Measurements from ENCODE around the gene WDR70.

Gene WDR70

DNA sequence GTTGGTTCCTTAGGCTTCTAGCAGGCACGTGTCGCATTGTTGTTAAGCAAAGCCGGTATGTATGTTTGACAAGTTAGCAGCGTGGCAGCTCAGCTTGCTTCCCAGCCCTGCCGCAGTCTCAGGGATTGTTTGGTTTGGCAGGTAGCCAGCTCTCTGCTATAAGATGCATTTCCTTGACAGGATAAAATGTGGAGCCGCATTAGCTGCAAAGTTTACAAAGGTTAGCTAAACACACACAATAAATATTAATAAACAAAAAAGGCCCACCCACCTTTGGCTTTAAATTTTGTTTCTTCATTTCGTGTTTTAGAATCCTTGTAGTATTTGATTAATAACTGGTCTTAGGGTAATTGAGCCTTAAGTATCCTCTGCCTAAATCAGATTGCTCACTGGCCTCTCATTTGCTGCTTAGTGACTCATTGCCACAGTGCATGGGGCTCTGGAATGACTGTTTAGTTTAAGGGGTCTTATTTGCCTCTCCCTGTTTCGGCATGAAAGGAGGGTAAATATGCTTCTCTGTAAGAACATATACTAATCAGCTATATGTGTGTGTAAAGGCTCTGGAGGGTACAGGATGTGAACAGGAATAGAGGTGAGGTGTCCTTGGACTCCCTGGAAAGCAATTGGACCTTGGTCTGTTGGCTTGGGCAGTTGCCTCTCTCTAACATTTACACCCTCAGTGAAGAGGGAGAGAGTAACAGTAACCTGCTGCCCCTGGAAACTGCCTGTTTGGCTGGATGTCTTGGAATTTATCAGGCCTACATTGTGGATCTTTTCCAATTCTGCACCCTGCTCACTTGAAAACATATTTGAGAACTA, 338.7 kb downstream of the WDR70 start:
- H3K27ac ChIP-seq (replicated peaks; ENCODE audit: low read length), result no peak overlapping the region
- H3K27me3 ChIP-seq (ENCODE audit: control insufficient read depth in 3 of 3, insufficient read depth in 3 of 3, low read depth in 1 of 3, low read length in 3 of 3), result no peaks in the 10 kb centered on the region

DNA sequence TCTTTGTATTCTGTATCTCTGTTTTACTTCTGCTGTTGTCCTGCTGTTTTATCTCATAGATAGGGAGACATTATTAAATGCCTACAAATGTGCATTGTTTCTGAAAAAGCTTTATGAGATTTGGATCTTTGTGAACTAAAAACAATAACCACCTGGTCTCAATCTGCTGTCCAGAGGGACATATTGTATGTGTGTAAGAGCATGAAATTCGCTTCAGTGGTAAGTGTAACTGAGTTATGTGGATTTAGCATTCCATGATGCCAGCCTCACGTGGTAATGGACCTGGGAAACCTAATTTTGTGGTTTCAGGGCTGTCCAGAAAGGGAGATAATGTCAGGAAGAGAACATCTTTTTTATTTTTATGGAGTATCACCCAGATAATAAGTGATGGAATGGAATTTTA, 341.4 kb downstream of the WDR70 start:
- H2BK15ac ChIP-seq (ENCODE audit: low read length), result no peak overlapping the region
- no peak overlapping the region for H3K9ac ChIP-seq (ENCODE audit: low read depth, low read length, poor library complexity)
- H2BK120ac ChIP-seq (ENCODE audit: low read depth, low read length), result no peak overlapping the region
- no peaks in the 10 kb centered on the region for H3K27me3 ChIP-seq (ENCODE audit: control insufficient read depth in 3 of 3, insufficient read depth in 3 of 3, low read depth in 1 of 3, low read length in 3 of 3)
- DNase-seq (ENCODE audit: low spot score), result no peak
- no peak overlapping the region for H2BK5ac ChIP-seq (ENCODE audit: low read length)
- no peak overlapping the region for H2AFZ ChIP-seq (ENCODE audit: low read length)
- no peak overlapping the region for H2BK12ac ChIP-seq (ENCODE audit: low read length)
- no peak overlapping the region for H3K4me2 ChIP-seq (ENCODE audit: insufficient read depth, low read length, poor library complexity, severe bottlenecking)
- no peak overlapping the region for H3K4me3 ChIP-seq (ENCODE audit: low read length in 2 of 2)
- H3K18ac ChIP-seq (ENCODE audit: low read length), result no peak overlapping the region
- no peak overlapping the region for H3K27ac ChIP-seq (replicated peaks; ENCODE audit: low read length)
- H2AK5ac ChIP-seq (ENCODE audit: low read depth, low read length), result no peak overlapping the region
- H4K91ac ChIP-seq (ENCODE audit: low read depth, low read length, poor library complexity), result no peak overlapping the region
- no peak overlapping the region for H3K14ac ChIP-seq (ENCODE audit: low read length)
- H3K4me1 ChIP-seq (ENCODE audit: control insufficient read depth in 2 of 2, insufficient read depth in 1 of 2, low read depth in 1 of 2, low read length in 2 of 2), result peaks cover 0 to 25% of the 10 kb centered on the region in 2 donors
- no peaks in the 10 kb centered on the region for H3K9me3 ChIP-seq (replicated peaks in 1 of 2; ENCODE audit: control insufficient read depth in 2 of 2, insufficient read depth in 1 of 2, low read depth in 1 of 2, low read length in 2 of 2)
- no peak overlapping the region for H4K8ac ChIP-seq (ENCODE audit: low read depth, low read length)
- no CpG with 5 or more reads among the region's 2 CpGs for WGBS, 2 donors (ENCODE audit: extremely low coverage in 2 of 2, insufficient read length in 2 of 2, insufficient replicate concordance in 1 of 2)
- H3K36me3 ChIP-seq (replicated peaks in 1 of 2; ENCODE audit: control insufficient read depth in 2 of 2, insufficient read depth in 2 of 2, low read length in 2 of 2), result no peaks in the 10 kb centered on the region
- no peaks in the 10 kb centered on the region for H3K79me1 ChIP-seq (ENCODE audit: low read depth, low read length)
- H3K23ac ChIP-seq (ENCODE audit: low read depth, low read length, poor library complexity), result no peak overlapping the region
- H3K4ac ChIP-seq (ENCODE audit: low read length), result no peak overlapping the region

More for the DNA sequence above, 338.7 kb downstream of the WDR70 start:
- Histone ChIP-seq H3K9ac (ENCODE audit: low read depth, low read length, poor library complexity) (peak overlapping the region; percentile 18), H3K4ac (ENCODE audit: low read length) (no peak overlapping the region), H2BK120ac (ENCODE audit: low read depth, low read length) (no peak overlapping the region), H2BK15ac (ENCODE audit: low read length) (no peak overlapping the region), H3K79me1 (ENCODE audit: low read depth, low read length) (no peaks in the 10 kb centered on the region), H2BK12ac (ENCODE audit: low read length) (no peak overlapping the region), H4K8ac (ENCODE audit: low read depth, low read length) (no peak overlapping the region), H4K91ac (ENCODE audit: low read depth, low read length, poor library complexity) (no peak overlapping the region), H2AK5ac (ENCODE audit: low read depth, low read length) (no peak overlapping the region), H2BK5ac (ENCODE audit: low read length) (no peak overlapping the region), H3K4me1 (ENCODE audit: control insufficient read depth in 2 of 2, insufficient read depth in 1 of 2, low read depth in 1 of 2, low read length in 2 of 2) (peaks cover 1 to 22% of the 10 kb centered on the region in 2 donors), H3K4me2 (ENCODE audit: insufficient read depth, low read length, poor library complexity, severe bottlenecking) (no peak overlapping the region), H3K4me3 (ENCODE audit: low read length in 2 of 2) (no peak overlapping the region), H3K18ac (ENCODE audit: low read length) (no peak overlapping the region), H3K36me3 (replicated peaks in 1 of 2; ENCODE audit: control insufficient read depth in 2 of 2, insufficient read depth in 2 of 2, low read length in 2 of 2) (no peaks in the 10 kb centered on the region), H3K9me3 (replicated peaks in 1 of 2; ENCODE audit: control insufficient read depth in 2 of 2, insufficient read depth in 1 of 2, low read depth in 1 of 2, low read length in 2 of 2) (no peaks in the 10 kb centered on the region), H2AFZ (ENCODE audit: low read length) (no peak overlapping the region), H3K23ac (ENCODE audit: low read depth, low read length, poor library complexity) (no peak overlapping the region), H3K14ac (ENCODE audit: low read length) (no peak overlapping the region)
- no peak for DNase-seq (ENCODE audit: low spot score)
- no CpG with 5 or more reads among the region's 8 CpGs for WGBS, 2 donors (ENCODE audit: extremely low coverage in 2 of 2, insufficient read length in 2 of 2, insufficient replicate concordance in 1 of 2)

DNA sequence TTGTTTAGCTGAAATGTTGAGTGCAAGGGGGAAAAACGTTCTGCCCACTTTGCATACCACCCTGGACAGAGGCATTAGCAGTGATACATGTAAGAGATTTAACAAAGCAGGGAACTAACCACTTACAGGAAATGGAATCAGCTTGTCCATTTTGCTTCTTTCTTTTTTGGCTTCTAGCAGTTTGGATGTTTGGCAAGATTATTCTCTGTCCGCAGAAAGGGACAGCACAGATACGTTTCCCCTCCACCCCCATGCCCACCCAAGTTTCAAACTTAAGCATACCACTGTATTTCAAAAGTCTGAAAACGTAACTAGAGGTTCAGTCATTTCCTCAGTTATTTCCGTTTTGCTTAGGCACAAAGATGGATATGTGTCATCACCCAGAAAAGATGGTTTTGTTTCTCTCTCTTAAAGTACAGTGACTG, 342.3 kb downstream of the WDR70 start:
- no peak overlapping the region for H3K4me3 ChIP-seq (ENCODE audit: low read length in 2 of 2)
- no peak overlapping the region for H4K8ac ChIP-seq (ENCODE audit: low read depth, low read length)
- H2BK5ac ChIP-seq (ENCODE audit: low read length), result no peak overlapping the region
- no peak overlapping the region for H3K27ac ChIP-seq (replicated peaks; ENCODE audit: low read length)
- H2BK120ac ChIP-seq (ENCODE audit: low read depth, low read length), result no peak overlapping the region
- H3K79me1 ChIP-seq (ENCODE audit: low read depth, low read length), result no peaks in the 10 kb centered on the region
- H3K4ac ChIP-seq (ENCODE audit: low read length), result no peak overlapping the region
- no peak for DNase-seq (ENCODE audit: low spot score)
- H2AFZ ChIP-seq (ENCODE audit: low read length), result no peak overlapping the region
- no peak overlapping the region for H2BK15ac ChIP-seq (ENCODE audit: low read length)
- H3K36me3 ChIP-seq (replicated peaks in 1 of 2; ENCODE audit: control insufficient read depth in 2 of 2, insufficient read depth in 2 of 2, low read length in 2 of 2), result no peaks in the 10 kb centered on the region
- no peak overlapping the region for H2AK5ac ChIP-seq (ENCODE audit: low read depth, low read length)
- H3K27me3 ChIP-seq (ENCODE audit: control insufficient read depth in 3 of 3, insufficient read depth in 3 of 3, low read depth in 1 of 3, low read length in 3 of 3), result no peaks in the 10 kb centered on the region
- no peak overlapping the region for H3K4me2 ChIP-seq (ENCODE audit: insufficient read depth, low read length, poor library complexity, severe bottlenecking)
- H3K9me3 ChIP-seq (replicated peaks in 1 of 2; ENCODE audit: control insufficient read depth in 2 of 2, insufficient read depth in 1 of 2, low read depth in 1 of 2, low read length in 2 of 2), result no peaks in the 10 kb centered on the region
- WGBS, 2 donors (ENCODE audit: extremely low coverage in 2 of 2, insufficient read length in 2 of 2, insufficient replicate concordance in 1 of 2), result no CpG with 5 or more reads among the region's 5 CpGs
- peaks cover 0 to 25% of the 10 kb centered on the region in 2 donors for H3K4me1 ChIP-seq (ENCODE audit: control insufficient read depth in 2 of 2, insufficient read depth in 1 of 2, low read depth in 1 of 2, low read length in 2 of 2)
- no peak overlapping the region for H3K9ac ChIP-seq (ENCODE audit: low read depth, low read length, poor library complexity)
- H3K18ac ChIP-seq (ENCODE audit: low read length), result no peak overlapping the region
- H3K14ac ChIP-seq (ENCODE audit: low read length), result no peak overlapping the region
- no peak overlapping the region for H3K23ac ChIP-seq (ENCODE audit: low read depth, low read length, poor library complexity)
- H4K91ac ChIP-seq (ENCODE audit: low read depth, low read length, poor library complexity), result no peak overlapping the region
- H2BK12ac ChIP-seq (ENCODE audit: low read length), result no peak overlapping the region

DNA sequence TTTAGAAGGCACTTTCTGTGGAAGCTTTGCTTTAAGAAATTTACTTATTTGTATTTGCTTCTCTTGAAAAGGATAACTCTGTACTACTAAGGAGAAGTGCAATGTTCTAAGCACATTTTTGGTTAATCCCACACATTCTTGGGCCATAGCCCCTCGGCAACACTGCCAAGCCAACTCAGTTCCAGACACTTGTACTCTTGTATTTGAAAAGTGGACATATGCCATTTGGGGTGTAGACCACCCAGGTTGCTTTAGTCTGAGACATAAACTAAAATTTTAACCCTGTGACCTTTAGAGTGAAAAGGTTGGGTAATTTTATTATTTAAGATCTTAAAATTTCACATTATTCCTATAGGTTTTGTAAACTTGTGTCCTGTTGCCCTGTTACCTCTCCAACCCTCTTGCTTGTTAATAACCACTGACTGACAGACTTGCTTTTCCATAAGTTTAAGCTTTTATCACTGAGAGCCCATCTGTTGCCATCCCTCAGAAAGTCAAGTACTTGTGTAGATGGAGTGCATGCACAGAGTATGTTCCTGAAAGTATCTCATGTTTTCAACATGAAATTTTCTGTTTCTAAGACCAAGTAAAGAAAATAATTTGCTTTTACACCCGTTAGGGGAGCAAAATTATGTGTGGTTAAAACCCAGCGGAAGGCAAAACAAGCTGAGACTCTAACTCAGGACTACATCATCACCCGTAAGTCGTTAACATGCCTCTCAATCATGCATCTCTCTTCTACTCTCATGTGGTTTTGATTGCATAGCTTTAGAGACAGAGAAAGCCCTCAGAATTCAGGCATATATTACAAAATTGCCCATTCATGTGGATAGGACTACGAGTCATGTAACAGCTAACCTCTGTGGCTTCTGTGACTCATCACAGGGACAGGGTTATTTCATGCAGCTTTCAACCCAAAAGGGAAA, 343.4 kb downstream of the WDR70 start:
- Histone ChIP-seq H2BK5ac (ENCODE audit: low read length) (no peak overlapping the region), H2BK120ac (ENCODE audit: low read depth, low read length) (no peak overlapping the region), H3K79me1 (ENCODE audit: low read depth, low read length) (no peaks in the 10 kb centered on the region), H3K27me3 (ENCODE audit: control insufficient read depth in 3 of 3, insufficient read depth in 3 of 3, low read depth in 1 of 3, low read length in 3 of 3) (no peaks in the 10 kb centered on the region), H3K14ac (ENCODE audit: low read length) (no peak overlapping the region), H2BK12ac (ENCODE audit: low read length) (no peak overlapping the region), H2BK15ac (ENCODE audit: low read length) (no peak overlapping the region), H3K23ac (ENCODE audit: low read depth, low read length, poor library complexity) (no peak overlapping the region), H4K91ac (ENCODE audit: low read depth, low read length, poor library complexity) (no peak overlapping the region), H3K36me3 (replicated peaks in 1 of 2; ENCODE audit: control insufficient read depth in 2 of 2, insufficient read depth in 2 of 2, low read length in 2 of 2) (peaks cover 0 to 8% of the 10 kb centered on the region in 2 donors), H3K9ac (ENCODE audit: low read depth, low read length, poor library complexity) (no peak overlapping the region), H3K18ac (ENCODE audit: low read length) (no peak overlapping the region), H3K4ac (ENCODE audit: low read length) (no peak overlapping the region), H2AK5ac (ENCODE audit: low read depth, low read length) (no peak overlapping the region), H3K27ac (replicated peaks; ENCODE audit: low read length) (no peak overlapping the region), H3K9me3 (replicated peaks in 1 of 2; ENCODE audit: control insufficient read depth in 2 of 2, insufficient read depth in 1 of 2, low read depth in 1 of 2, low read length in 2 of 2) (no peaks in the 10 kb centered on the region), H3K4me2 (ENCODE audit: insufficient read depth, low read length, poor library complexity, severe bottlenecking) (no peak overlapping the region), H3K4me1 (ENCODE audit: control insufficient read depth in 2 of 2, insufficient read depth in 1 of 2, low read depth in 1 of 2, low read length in 2 of 2) (peaks cover 0 to 23% of the 10 kb centered on the region in 2 donors), H3K4me3 (ENCODE audit: low read length in 2 of 2) (no peak overlapping the region), H4K8ac (ENCODE audit: low read depth, low read length) (no peak overlapping the region), H2AFZ (ENCODE audit: low read length) (no peak overlapping the region)
- WGBS, 2 donors (ENCODE audit: extremely low coverage in 2 of 2, insufficient read length in 2 of 2, insufficient replicate concordance in 1 of 2), result no CpG with 5 or more reads among the region's 6 CpGs
- peak; percentile 20 for DNase-seq (ENCODE audit: low spot score)

Measured in neuronal stem cell (in vitro differentiated cells).